HEK293T (cell line): ENCODE measurements around the gene HACD4.

Experiments used
- CTCF ChIA-PET: fragments of 350-600 bp; formaldehyde crosslinking; extraction: SDS; loops from one replicate; lab custom pipeline; 2021; ENCODE audit warnings: antibody characterized with exemption, inconsistent platforms; lab: Yijun Ruan, JAX
- POLR2A ChIA-PET: fragments of 350-600 bp; formaldehyde crosslinking; extraction: SDS; loops from one replicate; lab custom pipeline; 2020; ENCODE audit warnings: antibody characterized with exemption, inconsistent platforms; lab: Yijun Ruan, JAX
- DNase-seq: peaks from one replicate; pipeline ENCODE4 v3.0.0; 2012; ENCODE audit warnings: mixed read lengths; ENCODE audit errors: extremely low spot score
- ARNT ChIP-seq: fragments of 450-650 bp; IDR thresholded peaks from 2 replicates; pipeline ENCODE4 v1.6.1; 2017; ENCODE audit warnings: mild to moderate bottlenecking
- BHLHE40 ChIP-seq: fragments of 450-650 bp; IDR thresholded peaks from 2 replicates; pipeline ENCODE4 v1.6.1; 2016; ENCODE audit warnings: mild to moderate bottlenecking, moderate library complexity, borderline replicate concordance
- CTBP1 ChIP-seq: fragments of 450-650 bp; IDR thresholded peaks from 2 replicates; pipeline ENCODE4 v1.6.1; 2016; ENCODE audit warnings: borderline replicate concordance
- ELF4 ChIP-seq: fragments of 450-650 bp; IDR thresholded peaks from 2 replicates; pipeline ENCODE4 v1.6.1; 2017; ENCODE audit warnings: antibody characterized with exemption
- FOXA1 ChIP-seq: fragments of 450-650 bp; IDR thresholded peaks from 2 replicates; pipeline ENCODE4 v1.6.1; 2016; ENCODE audit warnings: mild to moderate bottlenecking
- FOXK2 ChIP-seq: fragments of 450-650 bp; IDR thresholded peaks from 2 replicates; pipeline ENCODE4 v1.6.1; 2016; ENCODE audit warnings: mild to moderate bottlenecking
- FOXM1 ChIP-seq: fragments of 450-650 bp; IDR thresholded peaks from 2 replicates; pipeline ENCODE4 v1.6.1; 2017; ENCODE audit warnings: mild to moderate bottlenecking, borderline replicate concordance
- HDGF ChIP-seq: fragments of 450-650 bp; IDR thresholded peaks from 2 replicates; pipeline ENCODE4 v1.6.1; 2017; ENCODE audit warnings: antibody characterized with exemption, borderline replicate concordance
- L3MBTL2 ChIP-seq: fragments of 450-650 bp; conservative IDR thresholded peaks from 2 replicates; pipeline ENCODE4 v1.6.1; 2016; ENCODE audit warnings: mild to moderate bottlenecking
- LEF1 ChIP-seq: fragments of 450-650 bp; IDR thresholded peaks from 2 replicates; pipeline ENCODE4 v1.6.1; 2017; ENCODE audit warnings: mild to moderate bottlenecking, borderline replicate concordance
- NFRKB ChIP-seq: fragments of 450-650 bp; IDR thresholded peaks from 2 replicates; pipeline ENCODE4 v1.6.1; 2016; ENCODE audit warnings: mild to moderate bottlenecking, moderate library complexity
- SP1 ChIP-seq: fragments of 450-650 bp; IDR thresholded peaks from 2 replicates; pipeline ENCODE4 v1.6.1; 2017
- SUZ12 ChIP-seq: fragments of 450-650 bp; IDR thresholded peaks from 2 replicates; pipeline ENCODE4 v1.6.1; 2016; ENCODE audit warnings: mild to moderate bottlenecking
- TARDBP ChIP-seq: fragments of 450-650 bp; IDR thresholded peaks from 2 replicates; pipeline ENCODE4 v1.6.1; 2016
- ZNF384 ChIP-seq: fragments of 450-650 bp; IDR thresholded peaks from 2 replicates; pipeline ENCODE4 v1.6.1; 2016
- TF ChIP-seq, protein P1 (sequence below): fragments of 450-650 bp; IDR thresholded peaks from 2 replicates; pipeline ENCODE4 v1.6.1; 2016

HACD4 gene

DNA sequence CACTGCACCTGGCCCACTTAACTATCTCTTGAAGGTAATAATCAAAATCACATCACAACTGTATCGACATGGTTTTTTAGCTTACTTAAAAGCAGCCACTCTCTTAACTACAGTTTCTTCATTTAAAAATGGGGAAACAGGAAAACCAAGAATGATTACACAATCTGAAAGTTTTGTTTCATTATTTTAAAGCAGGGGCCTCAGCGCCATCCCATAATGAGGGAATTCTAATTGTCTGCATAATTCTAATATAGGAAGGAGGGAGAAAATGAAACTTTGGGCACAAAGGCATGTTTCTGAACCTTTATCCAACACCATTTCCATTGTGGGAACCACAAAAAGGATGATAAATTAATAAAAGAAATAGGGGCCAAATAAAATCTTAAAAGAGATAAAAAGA lies 7.6 kb downstream of the HACD4 start:
- POLR2A ChIA-PET: no interaction called here
- DNase-seq: no peak
- TF ChIP-seq ARNT (no peak), TARDBP (no peak), FOXM1 (no peak), L3MBTL2 (no peak), HDGF (no peak), BHLHE40 (no peak), SUZ12 (no peak)
- CTCF ChIA-PET: no interaction called here

DNA sequence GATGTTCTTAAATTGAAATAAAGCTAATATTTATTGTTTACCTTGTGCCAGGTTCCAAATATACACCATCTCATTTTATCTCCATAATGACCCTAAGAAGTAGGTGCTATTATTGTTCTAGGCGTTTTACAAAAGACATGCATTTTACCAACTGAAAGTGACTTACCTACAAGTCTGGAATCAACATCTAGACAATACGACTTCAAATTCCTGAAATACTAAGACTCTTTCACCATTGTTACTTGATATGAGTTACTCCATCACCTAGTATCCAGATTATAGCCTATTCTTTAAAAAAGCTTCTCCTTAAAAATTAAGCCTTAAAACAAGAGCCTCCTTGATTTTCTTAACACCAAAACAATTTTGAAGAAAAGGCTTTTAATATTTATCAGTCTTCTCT lies 13.3 kb downstream of the HACD4 start:
- TF ChIP-seq SP1: no peak
- no peak for TF ChIP-seq ELF4
- TF ChIP-seq SUZ12: no peak
- TF ChIP-seq, protein P1, sequence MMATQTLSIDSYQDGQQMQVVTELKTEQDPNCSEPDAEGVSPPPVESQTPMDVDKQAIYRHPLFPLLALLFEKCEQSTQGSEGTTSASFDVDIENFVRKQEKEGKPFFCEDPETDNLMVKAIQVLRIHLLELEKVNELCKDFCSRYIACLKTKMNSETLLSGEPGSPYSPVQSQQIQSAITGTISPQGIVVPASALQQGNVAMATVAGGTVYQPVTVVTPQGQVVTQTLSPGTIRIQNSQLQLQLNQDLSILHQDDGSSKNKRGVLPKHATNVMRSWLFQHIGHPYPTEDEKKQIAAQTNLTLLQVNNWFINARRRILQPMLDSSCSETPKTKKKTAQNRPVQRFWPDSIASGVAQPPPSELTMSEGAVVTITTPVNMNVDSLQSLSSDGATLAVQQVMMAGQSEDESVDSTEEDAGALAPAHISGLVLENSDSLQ: no peak
- TF ChIP-seq ARNT: no peak
- TF ChIP-seq NFRKB: no peak
- TF ChIP-seq FOXK2: no peak
- TF ChIP-seq FOXA1: no peak
- TF ChIP-seq ZNF384: no peak
- CTCF ChIA-PET: no interaction called here
- POLR2A ChIA-PET: no interaction called here
- no peak for DNase-seq

DNA sequence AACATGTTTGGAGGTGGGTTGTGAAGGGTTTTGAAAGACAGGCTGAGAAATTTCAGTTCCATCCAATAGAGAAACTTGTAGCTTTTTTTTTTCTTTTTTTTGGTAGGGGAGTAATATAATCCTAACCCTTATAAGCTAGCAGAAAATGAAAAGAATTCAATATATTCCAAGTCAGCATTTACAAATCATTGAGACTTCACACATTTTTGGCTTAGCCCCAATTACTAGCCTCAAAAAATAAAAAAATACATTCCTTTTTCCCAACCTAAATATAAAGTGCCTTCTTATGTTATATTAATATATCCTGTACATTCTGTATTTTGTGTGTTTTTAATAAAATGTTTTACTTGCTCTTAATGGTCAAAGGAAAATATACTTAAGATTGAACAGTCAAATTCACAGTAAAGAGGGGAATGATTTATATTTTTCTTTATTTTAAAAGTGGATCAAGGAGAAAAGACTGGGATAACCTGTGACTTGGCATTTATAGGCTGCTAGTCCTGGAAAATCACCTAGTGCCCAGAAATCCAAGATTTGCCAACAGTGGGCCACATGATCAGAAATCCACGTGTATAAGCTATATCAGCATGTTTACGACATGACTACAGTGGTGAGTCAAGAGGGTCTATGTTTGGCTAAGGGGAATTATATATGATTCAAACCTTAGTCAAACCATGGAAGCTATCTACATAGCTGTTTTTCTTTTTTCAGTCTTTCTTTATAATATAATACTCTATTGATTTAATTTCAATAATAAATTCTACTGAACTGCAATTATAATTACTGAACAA lies 14.5 kb downstream of the HACD4 start:
- ChIA-PET CTCF (no interaction called here), POLR2A (no interaction called here)
- TF ChIP-seq TARDBP (no peak), SUZ12 (no peak), CTBP1 (no peak), FOXK2 (no peak), FOXM1 (no peak), ZNF384 (no peak), ARNT (no peak)
- TF ChIP-seq, protein P1: no peak
- DNase-seq: no peak

DNA sequence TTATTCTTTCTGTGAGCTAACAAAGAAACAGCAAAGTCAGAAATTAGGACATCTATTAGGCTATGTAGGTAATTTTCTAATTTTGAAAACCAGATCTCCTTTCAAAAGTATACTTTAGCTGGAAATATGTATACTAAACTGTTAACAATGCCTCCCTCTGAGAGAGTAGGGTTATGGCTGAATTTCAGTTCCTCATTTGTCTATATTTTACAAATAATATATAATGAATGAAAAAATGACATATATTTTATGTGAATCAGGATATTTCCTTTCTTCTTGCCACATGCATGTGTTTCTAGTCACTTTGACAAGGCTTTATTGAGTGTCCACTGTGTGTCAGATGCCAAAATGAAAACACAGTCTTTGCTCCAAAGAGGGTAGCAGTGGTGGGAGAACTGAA lies 15.4 kb downstream of the HACD4 start:
- no peak for DNase-seq
- POLR2A ChIA-PET: no interaction called here
- CTCF ChIA-PET: interaction anchor here (0.7 kb wide), 1 partner anchor 980 kb away, joined by 3 read pairs; no protein-coding TSS in a partner anchor
- no peak for TF ChIP-seq CTBP1
- TF ChIP-seq ELF4: no peak
- TF ChIP-seq SP1: no peak
- TF ChIP-seq, protein P1: no peak
- TF ChIP-seq LEF1: no peak
- TF ChIP-seq L3MBTL2: no peak

DNA sequence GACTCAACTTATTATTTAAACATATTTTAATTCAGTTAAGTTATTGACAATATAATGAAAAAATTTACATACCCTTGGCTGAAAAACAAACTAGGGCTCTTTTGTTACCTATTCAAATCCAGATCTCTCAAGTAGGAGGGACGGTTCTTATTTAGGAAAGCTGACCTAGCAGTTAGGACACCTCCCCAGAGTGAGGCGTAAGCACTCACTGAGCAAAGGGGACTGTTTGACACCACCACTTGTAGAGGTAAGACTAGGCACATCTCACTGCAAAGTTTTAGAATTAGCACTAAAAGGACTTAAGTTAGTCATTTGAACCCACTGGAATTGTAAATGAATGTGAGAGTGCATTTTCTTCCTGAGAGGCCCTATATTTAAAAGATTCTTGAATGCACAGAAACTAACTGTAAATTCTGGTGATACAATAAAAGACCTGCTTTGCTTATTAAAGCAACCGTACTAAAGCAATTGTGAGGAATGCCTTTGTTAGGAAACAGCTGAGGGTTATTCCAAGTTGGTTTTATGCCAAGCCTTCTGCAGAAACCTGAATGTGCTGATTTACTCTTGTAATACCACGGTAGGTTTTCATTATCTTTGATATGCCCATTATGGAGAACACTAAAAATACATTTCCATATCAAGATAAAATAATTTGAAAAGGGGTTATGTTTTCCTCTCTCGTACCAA lies 16.2 kb downstream of the HACD4 start:
- POLR2A ChIA-PET: no interaction called here
- TF ChIP-seq NFRKB: no peak
- no peak for TF ChIP-seq SUZ12
- no peak for TF ChIP-seq SP1
- no peak for TF ChIP-seq FOXM1
- no peak for TF ChIP-seq HDGF
- TF ChIP-seq LEF1: no peak
- TF ChIP-seq CTBP1: no peak
- TF ChIP-seq ZNF384: no peak
- TF ChIP-seq L3MBTL2: no peak
- no peak for TF ChIP-seq TARDBP
- TF ChIP-seq FOXA1: no peak
- no peak for TF ChIP-seq FOXK2
- TF ChIP-seq BHLHE40: no peak
- no peak for TF ChIP-seq ARNT
- TF ChIP-seq, protein P1: no peak
- CTCF ChIA-PET: interaction anchor here (0.7 kb wide), 1 partner anchor 979 kb away, joined by 3 read pairs; no protein-coding TSS in a partner anchor
- DNase-seq: no peak

DNA sequence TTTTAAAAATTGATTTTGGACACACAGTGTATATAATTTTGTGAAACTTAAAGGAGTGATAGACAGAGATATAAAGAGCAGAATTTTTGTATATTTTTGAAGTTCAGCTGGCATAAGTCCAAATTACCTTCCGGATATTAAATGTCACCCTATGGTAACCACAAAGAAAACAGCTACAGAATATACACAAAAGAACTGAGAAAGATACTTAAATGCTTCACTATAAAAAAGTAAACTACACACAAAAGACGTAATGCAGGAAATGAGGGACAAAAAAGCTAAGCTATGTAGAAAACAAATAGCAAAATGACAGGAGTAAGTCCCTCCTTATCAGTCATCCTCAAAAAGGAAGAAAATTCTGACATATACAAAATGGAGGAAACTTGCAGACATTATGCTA lies 29.4 kb downstream of the HACD4 start:
- TF ChIP-seq TARDBP: no peak
- no peak for TF ChIP-seq HDGF
- TF ChIP-seq SUZ12: no peak
- TF ChIP-seq BHLHE40: no peak
- TF ChIP-seq ELF4: no peak
- TF ChIP-seq L3MBTL2: no peak
- TF ChIP-seq NFRKB: no peak
- TF ChIP-seq ZNF384: no peak
- TF ChIP-seq ARNT: no peak
- TF ChIP-seq FOXK2: no peak
- TF ChIP-seq, protein P1: no peak
- no peak for TF ChIP-seq FOXA1
- no peak for TF ChIP-seq FOXM1
- no peak for TF ChIP-seq CTBP1
- no peak for TF ChIP-seq LEF1
- TF ChIP-seq SP1: no peak
- ChIA-PET POLR2A (no interaction called here), CTCF (no interaction called here)

More for the DNA sequence above, 29.4 kb downstream of the HACD4 start:
- no peak for DNase-seq
